ENCODE data around the gene IRF2.
"Not testable (repeated sequence)": the region's sequence is repeated elsewhere in the genome, so short reads cannot be mapped to it uniquely, and the experiment has no call there.

The IRF2 gene

DNA sequence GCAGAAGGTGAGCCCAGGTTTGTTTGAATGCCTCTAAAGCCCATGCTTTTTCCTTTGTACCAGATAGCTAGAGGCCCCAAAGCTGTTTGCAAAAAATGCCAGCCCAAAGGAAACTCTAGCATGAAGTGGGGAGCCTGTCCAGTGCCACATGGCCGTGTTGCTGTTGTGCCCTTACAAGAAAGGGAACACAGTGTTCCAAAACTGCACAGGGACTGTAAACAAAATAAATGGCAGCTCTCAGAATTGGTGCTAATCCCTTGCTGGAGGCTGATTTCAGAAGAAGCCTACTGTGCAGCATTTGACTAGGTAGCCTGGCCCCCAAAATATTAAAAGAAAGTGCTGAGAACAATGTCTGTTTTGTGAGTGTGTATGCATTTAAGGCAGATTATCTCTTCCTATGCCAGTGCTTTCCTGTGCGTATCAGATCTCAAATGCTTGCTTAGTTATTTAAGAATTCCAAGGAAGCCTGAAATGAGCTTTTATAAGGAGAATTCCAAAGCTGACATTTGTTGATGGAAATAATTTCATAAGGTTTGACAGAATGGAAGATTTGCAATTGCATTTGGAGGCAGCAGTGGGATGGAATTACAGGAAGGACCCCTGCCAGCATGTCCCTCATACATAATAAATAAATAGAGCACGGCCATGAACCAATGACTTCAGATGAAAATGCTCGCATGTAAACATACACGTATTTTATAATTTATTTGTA is 115.7 kb downstream of the IRF2 start:
- DNase-seq, result no peak
- in situ Hi-C loops (cut with MboI; ENCODE audit: low pct_unique_long_range_greater_than_20kb, low sequenced_read_pairs), result no loop called here

GRCh38 chr4:184357772-184358171 is 116.6 kb downstream of the IRF2 start:
- DNase-seq, result no peak
- in situ Hi-C loops (cut with MboI; ENCODE audit: low pct_unique_long_range_greater_than_20kb, low sequenced_read_pairs), result no loop called here

- in situ Hi-C loops (cut with MboI; ENCODE audit: low pct_unique_long_range_greater_than_20kb, low sequenced_read_pairs), result no loop called here
- DNase-seq, result no peak
Measured at GRCh38 chr4:184357165-184357564, 117.2 kb downstream of the IRF2 start.

GRCh38 chr4:184356366-184356765 is 118.0 kb downstream of the IRF2 start:
- in situ Hi-C loops (cut with MboI; ENCODE audit: low pct_unique_long_range_greater_than_20kb, low sequenced_read_pairs), result no loop called here
- DNase-seq, result no peak

- DNase-seq, result no peak
- in situ Hi-C loops (cut with MboI; ENCODE audit: low pct_unique_long_range_greater_than_20kb, low sequenced_read_pairs), result no loop called here
Measured at GRCh38 chr4:184355857-184356256, 118.5 kb downstream of the IRF2 start.

- peak; percentile 98 for DNase-seq
- in situ Hi-C loops (cut with MboI; ENCODE audit: low pct_unique_long_range_greater_than_20kb, low sequenced_read_pairs), result no loop called here
Measured at GRCh38 chr4:184355111-184355604, 119.2 kb downstream of the IRF2 start.

GRCh38 chr4:184352891-184353290 is 121.5 kb downstream of the IRF2 start:
- in situ Hi-C loops (cut with MboI; ENCODE audit: low pct_unique_long_range_greater_than_20kb, low sequenced_read_pairs), result no loop called here
- no peak for DNase-seq

- no peak for DNase-seq
- in situ Hi-C loops (cut with MboI; ENCODE audit: low pct_unique_long_range_greater_than_20kb, low sequenced_read_pairs), result no loop called here
Measured at GRCh38 chr4:184351560-184352451, 122.5 kb downstream of the IRF2 start.

GRCh38 chr4:184350964-184351363 is 123.4 kb downstream of the IRF2 start:
- DNase-seq, result no peak
- in situ Hi-C loops (cut with MboI; ENCODE audit: low pct_unique_long_range_greater_than_20kb, low sequenced_read_pairs), result no loop called here

- DNase-seq, result no peak
- in situ Hi-C loops (cut with MboI; ENCODE audit: low pct_unique_long_range_greater_than_20kb, low sequenced_read_pairs), result no loop called here
Measured at GRCh38 chr4:184350213-184350817, 124.0 kb downstream of the IRF2 start.

DNA sequence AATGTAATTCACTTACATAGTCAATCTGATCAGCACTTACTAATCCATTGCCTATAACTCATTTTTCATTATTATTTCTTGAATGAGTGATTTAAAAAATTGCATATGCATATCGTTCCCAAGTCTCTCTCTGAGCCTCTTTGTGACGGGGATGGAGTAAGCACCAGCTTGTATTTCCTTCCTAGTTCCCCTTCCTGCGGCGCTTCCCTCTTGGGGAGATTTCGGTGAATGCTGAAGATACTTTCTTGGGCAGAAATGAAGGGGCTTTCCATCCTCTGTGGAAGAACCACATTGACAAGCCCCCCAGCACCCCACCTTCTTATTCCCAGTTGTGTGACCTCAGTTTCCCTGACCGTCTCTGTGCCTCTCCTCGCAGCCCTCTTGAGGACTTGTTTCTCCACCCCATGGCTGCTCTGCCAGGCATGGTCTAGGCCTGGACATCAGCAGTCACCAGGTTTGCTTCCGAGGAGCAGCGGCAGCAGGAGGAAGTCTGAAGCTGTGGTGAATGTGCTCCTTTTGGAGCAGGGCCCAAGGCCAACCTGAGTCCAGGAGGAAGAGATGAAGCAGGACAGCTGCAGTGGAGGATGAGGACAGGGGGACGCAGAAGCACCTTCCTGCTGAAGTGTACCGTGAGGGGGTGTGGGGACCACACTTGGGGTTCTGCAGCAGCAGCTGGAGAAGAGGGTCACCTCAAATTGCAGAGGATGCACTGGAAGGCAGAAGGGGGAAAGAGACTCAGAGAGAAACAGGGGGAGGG is 124.9 kb downstream of the IRF2 start:
- no peak for DNase-seq
- in situ Hi-C loops (cut with MboI; ENCODE audit: low pct_unique_long_range_greater_than_20kb, low sequenced_read_pairs), result no loop called here

DNA sequence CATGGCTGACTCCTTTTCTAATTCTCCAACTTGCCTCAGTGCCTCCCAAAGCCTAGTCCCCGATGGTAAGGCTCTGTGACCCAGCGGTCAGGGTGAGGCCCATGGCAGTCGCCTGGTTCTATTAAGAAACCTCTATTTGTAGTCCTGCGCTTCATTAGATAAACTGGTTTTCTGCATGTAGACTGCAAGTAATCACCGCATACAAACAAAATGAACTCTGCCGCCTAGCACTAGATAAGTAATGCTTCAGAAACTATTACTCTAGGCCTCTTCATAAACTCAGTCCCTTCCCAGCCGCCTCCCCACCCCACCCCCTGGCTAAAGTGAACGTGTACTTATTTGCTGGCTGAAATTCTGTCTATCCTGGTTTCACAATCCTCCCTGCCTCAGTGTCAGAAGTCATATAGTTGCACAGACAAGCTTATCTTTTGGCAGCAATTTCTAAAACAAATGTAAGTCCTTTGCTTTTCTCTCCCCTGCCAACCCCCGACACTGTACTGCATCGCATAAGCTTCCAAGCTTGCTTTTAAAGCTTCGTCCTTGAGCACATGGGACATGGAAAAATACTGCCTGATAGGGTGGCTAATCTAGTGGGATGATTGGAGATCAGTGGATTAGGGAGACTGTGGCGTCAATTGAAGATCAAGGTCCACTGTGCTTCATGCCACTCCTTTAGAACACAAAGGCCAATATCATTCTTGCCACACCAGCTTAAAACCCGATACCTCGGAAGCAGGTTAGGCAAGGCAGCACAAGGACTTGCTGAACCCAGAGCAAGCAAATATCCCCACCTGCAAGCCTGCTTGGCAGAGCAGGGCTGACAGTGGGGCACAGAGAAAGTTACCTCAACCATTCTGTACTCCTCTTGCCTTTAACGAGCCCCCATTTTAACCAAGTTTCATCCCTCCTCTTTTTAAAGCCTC is 125.8 kb downstream of the IRF2 start:
- in situ Hi-C loops (cut with MboI; ENCODE audit: low pct_unique_long_range_greater_than_20kb, low sequenced_read_pairs), result no loop called here
- no peak for DNase-seq

DNA sequence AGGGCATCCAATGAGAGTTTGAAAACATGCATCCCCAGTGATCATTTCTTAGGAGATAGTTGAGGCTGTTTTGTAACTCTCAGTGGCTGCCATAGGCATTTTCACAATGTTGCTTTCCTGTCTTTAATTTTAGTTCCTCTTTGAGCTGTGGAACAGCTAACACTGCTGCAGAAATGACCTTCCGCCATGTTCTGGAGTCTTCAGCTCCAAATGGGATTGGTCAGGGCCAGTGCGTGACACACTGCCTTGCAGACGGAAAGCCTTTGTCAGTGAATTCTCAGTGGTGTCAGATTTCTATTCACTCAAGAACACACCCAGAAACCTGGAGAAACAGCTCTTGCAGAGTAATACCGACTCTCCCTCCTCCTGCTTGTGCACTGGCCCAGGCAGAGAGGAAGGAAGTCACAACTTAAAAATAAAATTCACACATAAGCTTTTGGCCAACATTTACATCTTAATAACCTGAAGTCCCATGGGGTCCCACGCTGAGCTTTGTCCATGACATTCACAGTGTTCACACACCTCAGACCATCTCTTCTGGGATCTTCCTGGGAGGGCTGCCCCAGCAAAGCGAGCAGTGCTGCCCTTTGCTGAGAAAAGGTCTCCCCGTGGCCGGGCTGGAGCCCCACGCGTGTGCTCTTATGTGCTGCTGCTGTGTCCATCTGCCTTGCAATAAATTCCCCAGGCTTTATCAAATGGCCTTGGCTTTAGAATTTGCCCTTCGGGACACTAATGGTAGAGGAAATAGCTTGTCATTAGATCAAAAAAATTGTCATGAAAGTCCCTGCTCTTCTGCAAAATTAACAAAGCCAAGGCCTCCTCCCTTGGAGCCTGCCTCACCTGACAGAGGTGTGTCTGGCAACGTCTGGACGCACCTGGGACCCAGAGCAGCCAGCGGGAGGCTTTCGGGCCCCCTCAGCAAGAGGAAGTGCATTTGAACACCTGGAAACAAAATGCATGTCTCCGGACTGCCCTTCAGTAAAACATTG is 126.8 kb downstream of the IRF2 start:
- in situ Hi-C loops (cut with MboI; ENCODE audit: low pct_unique_long_range_greater_than_20kb, low sequenced_read_pairs), result no loop called here
- DNase-seq, result peak; percentile 93

- in situ Hi-C loops (cut with MboI; ENCODE audit: low pct_unique_long_range_greater_than_20kb, low sequenced_read_pairs), result no loop called here
- DNase-seq, result no peak
Measured at GRCh38 chr4:184346682-184347081, 127.7 kb downstream of the IRF2 start.

- DNase-seq; in situ Hi-C loops (cut with MboI; ENCODE audit: low pct_unique_long_range_greater_than_20kb, low sequenced_read_pairs): not testable (repeated sequence)
Measured at GRCh38 chr4:184346273-184346672, 128.1 kb downstream of the IRF2 start.

DNA sequence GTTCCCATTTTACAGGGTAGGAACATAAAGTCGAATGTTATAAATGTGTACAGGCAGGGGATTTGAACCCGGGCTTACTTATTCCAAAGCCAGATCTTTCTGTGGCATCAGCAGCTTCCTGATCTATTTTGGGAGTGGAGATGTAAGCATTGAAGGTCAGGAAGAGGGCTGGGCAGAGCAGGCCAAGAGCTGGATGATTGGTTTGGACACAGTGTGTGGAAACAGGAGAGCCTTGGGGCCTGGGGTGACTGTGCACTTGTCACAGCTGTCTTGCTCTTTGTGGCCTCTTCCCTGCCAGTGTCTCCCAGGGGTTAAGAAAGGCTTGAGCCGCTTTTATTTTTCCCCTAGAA is 128.8 kb downstream of the IRF2 start:
- no peak for DNase-seq
- in situ Hi-C loops (cut with MboI; ENCODE audit: low pct_unique_long_range_greater_than_20kb, low sequenced_read_pairs), result no loop called here

- in situ Hi-C loops (cut with MboI; ENCODE audit: low pct_unique_long_range_greater_than_20kb, low sequenced_read_pairs), result no loop called here
- no peak for DNase-seq
Measured at GRCh38 chr4:184344899-184345572, 129.3 kb downstream of the IRF2 start.

All from KBM-7 (cell line).